ENCODE results near the gene GAB1.

Gene GAB1

DNA sequence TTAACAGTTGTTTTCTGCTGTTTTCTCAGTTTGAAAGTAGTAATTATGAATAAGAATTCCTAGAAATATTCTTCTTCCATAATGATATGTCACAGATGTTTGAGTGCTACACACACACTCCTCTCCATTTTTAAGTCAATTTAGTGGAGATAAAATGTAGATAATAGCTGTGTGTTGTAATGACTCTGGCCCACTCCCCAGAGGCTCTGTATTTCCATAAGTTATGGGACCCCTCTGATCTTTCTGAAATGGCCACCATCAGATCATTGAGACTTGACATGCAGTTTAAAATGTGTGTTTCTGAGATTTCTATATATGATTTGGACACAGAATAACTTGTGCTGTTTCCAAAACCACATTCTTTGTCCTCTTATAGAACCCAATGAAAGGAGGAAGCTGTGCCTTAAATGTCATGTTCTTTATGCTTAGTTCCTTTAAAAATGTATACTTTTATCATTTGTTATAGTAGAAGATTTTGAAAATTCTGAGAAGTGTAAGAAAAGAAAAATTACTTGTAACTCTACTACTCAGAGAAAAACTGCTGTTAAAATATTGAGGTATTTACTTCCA lies 46.4 kb downstream of the GAB1 start:
- in situ Hi-C loops (cut with MboI; ENCODE audit: low sequenced_read_pairs), result no loop called here

DNA sequence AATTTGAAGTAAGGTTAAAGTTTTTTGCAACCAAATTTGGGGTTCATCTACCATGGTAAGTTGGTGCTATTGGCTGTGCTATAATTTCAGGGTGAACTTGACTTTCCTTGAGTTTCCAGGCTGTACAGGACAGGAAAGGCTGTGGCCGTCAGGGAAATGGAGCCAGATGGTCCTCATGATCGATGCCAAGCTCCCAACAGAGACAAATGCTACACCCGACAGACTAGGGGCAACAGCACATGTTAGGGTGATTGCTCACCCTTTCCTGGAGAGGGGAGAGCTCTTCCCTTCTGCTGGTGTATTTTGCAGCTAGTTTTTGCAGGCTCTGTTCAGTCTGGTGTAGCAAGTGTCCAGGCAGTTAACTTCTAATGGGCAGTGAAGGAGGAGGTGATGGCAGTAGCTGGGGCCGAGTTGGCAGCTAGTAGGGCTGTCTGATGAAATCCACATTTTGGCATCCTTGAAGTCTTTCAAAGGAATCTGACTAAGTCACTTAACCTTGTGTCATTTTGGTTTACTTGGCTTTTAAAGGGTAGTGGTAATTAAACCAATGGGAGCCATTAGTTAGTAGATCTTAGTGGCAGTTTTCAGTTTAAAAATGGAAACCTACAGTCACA lies 47.8 kb downstream of the GAB1 start:
- in situ Hi-C loops (cut with MboI; ENCODE audit: low sequenced_read_pairs), result no loop called here

DNA sequence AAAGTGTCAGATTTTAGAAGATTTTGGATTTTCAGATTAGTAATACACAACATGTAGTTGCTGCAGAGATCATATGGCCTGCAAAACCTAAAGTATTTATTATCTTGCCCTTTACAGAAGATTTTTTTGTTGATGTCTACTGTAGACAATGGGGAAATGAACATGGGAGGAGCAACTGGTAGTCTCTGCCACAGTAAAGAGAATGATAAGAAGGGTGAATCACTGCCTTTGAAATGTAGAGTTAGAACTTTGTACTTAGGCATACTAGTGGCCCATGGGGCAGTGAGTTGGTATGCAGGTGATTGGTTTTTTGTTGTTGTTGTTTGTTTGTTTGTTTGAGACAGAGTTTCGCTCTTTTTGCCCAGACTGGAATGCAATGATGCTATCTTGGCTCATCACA lies 50.1 kb downstream of the GAB1 start:
- in situ Hi-C loops (cut with MboI; ENCODE audit: low sequenced_read_pairs), result no loop called here

- in situ Hi-C loops (cut with MboI; ENCODE audit: low sequenced_read_pairs), result no loop called here
These were observed 53.0 kb downstream of the GAB1 start for GRCh38 chr4:143389579-143390195.

GRCh38 chr4:143390764-143391163 lies 54.1 kb downstream of the GAB1 start:
- in situ Hi-C loops (cut with MboI; ENCODE audit: low sequenced_read_pairs), result no loop called here

DNA sequence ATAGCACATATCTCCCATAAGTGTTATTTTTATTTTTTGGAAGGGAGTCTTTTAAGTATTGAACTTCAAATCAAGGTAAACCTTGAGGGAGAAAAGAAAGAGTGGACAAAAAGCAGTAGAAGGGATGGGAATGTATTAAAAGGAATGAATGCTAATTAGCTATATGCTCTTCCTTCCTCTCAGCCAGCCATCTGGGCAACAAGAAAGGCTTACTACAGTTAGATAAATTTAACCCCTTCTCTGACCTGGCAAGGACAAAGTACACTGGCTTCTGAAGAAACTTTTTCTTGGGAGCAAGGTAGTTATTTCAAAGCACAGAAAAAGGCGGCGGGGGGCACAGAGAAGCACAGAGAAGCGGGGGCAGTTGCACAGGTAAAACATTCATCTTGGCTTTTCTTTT lies 54.6 kb downstream of the GAB1 start:
- in situ Hi-C loops (cut with MboI; ENCODE audit: low sequenced_read_pairs), result no loop called here

GRCh38 chr4:143391895-143392294 lies 55.2 kb downstream of the GAB1 start:
- in situ Hi-C loops (cut with MboI; ENCODE audit: low sequenced_read_pairs), result no loop called here

GRCh38 chr4:143393195-143393594 lies 56.5 kb downstream of the GAB1 start:
- in situ Hi-C loops (cut with MboI; ENCODE audit: low sequenced_read_pairs), result no loop called here

DNA sequence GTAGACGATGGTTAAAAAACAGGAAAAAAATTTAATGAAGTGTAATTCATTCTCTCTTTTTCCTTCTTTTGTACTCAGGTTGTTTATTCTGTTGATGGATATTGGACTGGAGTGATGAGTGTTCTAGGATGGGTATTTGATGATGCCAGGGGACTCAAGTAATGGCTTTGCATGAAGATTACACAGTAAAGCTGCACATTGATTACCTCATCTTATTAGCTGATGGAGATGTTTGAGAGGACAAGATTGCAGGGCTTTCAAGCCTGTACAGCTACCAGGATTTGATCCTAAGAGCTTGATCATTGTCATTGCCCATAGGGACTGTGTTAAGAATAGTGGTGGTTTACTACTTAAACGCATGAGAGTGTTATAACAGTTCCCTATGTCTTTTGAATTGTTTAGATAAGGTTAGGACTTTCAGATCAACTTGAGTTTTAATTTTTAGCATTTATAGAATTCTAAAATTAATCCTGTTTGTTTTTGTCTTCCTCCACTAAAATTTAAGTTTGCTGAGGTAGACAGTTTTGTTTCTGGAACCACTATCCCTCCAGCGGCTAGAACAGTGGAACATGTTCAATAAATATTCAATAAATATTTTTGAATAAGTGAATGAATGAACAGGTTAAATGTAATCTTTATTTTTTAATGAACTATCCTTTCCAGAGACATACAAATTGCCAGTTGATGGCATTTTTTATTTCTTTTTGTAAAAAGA lies 58.2 kb downstream of the GAB1 start:
- in situ Hi-C loops (cut with MboI; ENCODE audit: low sequenced_read_pairs), result no loop called here

DNA sequence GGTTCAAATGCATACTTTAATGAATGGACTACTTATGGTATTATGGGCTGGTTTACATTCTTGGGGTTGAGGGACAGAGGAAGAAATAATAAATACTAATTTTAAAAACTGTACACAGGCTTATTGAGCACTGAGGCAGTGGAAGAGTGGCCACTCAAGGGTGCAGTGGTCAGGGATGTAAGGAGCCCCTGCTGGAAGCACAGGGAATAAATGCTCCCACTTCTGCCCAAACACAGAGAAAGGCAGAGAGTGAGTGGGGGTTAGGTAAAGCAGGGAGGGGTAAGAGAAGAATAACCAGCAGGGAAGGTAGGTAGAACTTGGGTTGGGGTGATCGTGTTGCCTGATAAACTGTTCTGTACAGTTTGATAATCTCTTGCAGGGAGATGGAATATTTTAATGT lies 60.0 kb downstream of the GAB1 start:
- in situ Hi-C loops (cut with MboI; ENCODE audit: low sequenced_read_pairs), result no loop called here

- in situ Hi-C loops (cut with MboI; ENCODE audit: low sequenced_read_pairs), result no loop called here
These were observed 60.7 kb downstream of the GAB1 start for GRCh38 chr4:143397335-143397734.

GRCh38 chr4:143397887-143398286 lies 61.2 kb downstream of the GAB1 start:
- in situ Hi-C loops (cut with MboI; ENCODE audit: low sequenced_read_pairs), result no loop called here

DNA sequence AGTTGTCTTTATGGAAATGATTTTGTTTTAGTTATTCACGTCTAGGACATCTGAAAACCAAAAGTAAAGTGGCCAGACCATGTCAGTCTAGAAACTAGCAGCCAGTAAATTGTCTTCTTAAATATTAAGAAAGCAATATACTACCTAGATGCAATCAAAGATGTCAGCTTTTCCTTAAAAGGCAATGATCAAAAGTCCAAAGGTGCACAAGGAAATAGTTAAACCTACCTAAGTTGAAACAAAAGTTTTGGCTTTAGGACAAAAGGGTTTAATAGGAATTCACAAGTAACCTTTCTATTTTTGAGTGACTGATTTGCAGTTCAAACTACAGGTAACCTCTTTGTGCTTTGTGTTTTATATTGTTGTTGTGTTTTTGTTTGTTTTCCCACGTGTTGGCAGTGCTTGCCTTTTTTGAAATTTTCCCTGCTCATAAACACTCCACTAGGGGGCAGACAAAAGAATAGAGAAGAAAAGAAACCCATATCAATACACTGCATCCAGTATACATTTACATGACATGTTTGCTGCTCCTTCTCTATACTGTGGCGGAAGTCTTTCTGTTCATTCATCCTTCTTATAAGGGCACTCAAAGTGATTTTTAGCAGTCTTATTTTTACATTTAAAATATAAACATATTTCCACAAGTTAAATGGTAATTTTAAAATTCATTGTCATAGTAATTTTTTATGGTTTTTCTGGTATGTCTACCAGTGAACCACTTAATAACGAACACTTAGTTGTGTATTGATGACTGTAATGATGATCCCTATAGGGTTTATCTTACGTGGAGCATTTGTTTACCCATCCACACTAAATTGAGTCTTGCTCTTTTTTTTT lies 62.7 kb downstream of the GAB1 start:
- in situ Hi-C loops (cut with MboI; ENCODE audit: low sequenced_read_pairs), result no loop called here

DNA sequence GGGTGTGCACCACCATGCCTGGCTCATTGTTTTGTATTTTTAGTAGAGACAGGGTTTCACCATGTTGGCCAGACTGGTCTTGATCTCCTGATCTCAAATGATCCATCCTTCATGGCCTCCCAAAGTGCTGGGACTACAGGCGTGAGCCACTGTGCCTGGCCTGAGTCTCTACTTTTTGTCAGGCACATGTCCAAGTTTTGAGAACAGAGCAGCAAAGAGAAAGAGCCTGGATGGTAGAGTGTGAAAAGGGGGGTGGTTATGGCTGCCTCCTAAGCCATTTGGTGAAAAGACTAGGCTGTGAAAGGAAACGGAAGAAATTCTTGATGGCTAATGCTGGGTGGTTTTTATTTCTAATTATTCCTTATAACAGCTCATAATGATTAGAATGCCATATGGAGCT lies 63.4 kb downstream of the GAB1 start:
- in situ Hi-C loops (cut with MboI; ENCODE audit: low sequenced_read_pairs), result no loop called here

DNA sequence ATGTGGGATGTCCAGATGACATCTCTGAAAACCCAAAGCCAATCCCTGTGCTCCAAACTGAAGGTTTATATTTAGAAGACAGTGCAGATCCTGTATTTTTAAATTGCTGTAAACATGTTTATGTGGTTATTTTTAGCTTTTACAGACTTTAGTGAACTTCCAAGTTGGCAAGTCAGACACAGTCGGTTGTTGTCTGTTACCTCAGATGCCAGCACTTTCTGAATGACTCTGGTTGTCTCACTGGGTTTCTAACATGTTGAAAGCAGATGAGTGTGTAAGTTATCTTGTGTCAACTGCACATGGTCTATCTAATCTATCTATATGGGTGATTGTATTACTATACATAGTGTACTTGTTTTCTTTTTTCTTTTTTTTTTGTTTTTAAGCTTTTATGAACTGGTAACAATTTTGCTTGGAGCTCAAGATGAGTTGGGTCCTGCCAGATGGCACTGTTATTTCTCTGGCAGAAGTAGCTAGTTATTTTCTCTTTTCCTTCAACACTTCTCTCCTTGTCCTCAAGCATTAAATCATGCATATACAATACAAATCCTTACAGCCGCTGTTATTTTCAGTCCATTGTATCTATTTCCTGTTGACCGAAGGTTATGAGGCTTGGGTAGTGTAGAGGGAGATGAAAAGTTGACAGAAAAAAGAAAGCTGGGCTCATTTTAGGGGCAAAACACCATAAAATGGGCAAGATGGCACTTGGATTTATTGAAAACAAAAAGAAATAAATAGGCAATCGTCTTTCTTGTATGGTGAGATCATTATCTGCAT lies 66.3 kb downstream of the GAB1 start:
- in situ Hi-C loops (cut with MboI; ENCODE audit: low sequenced_read_pairs), result no loop called here

DNA sequence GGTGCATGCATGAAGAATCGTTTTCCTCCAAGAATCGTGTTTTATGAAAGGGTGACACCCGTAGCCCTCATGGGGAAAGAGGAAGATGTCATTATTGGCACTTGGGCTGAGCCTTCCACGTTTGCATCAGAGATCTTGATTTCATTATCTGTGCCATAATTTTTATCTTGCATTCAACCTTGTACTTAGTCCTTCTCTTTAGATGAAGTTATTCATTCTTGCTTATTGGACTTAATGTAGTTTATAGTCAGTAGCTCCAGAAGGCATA lies 66.8 kb downstream of the GAB1 start:
- in situ Hi-C loops (cut with MboI; ENCODE audit: low sequenced_read_pairs), result no loop called here

DNA sequence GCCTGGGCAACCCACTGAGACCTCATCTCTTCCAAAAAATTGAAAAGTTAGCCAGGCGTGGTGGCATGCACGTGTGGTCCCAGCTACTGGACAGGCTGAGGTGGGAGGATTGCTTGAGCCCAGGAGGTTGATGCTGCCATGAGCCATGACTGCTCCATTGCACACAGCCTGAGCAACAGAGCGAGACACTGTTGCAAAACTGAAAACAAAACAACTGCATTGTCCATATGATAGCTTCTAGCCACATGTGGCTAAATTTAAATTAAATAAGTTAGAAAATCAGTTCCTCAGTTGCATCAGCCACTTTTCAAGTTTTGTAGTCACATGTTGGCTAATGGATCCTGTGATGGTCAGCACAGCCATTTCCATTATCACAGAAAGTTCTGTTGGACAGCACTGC lies 67.9 kb downstream of the GAB1 start:
- in situ Hi-C loops (cut with MboI; ENCODE audit: low sequenced_read_pairs), result no loop called here

DNA sequence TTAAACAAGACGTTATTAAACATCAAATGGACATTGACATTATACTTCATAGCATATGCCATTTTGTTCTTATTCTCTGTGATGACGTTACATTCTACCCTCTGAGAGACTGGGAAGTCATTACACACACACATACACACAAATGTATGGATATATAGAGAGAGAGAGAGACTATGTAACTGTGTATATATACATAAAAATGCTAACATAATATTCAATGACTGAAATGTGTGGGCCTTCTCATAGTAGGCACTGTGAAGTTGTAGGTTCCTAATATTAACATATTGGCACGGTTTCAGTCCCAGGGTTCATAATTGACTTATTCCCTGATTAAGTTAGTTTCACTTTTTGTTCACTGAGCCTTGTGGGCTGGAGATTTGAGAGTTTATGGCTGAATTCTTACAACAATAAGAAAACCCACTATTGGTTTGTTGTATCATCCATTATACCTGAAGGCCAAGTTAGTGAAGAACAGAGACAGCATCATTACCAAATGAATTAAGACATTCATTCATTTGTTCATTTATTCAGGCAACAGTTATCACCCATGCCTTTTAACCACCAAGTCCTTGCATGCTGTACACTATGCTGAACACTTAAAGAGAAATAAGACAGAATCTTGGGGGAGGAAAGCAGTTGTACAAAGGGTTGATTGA lies 68.5 kb downstream of the GAB1 start:
- in situ Hi-C loops (cut with MboI; ENCODE audit: low sequenced_read_pairs), result no loop called here

GRCh38 chr4:143406523-143406922 lies 69.8 kb downstream of the GAB1 start:
- in situ Hi-C loops (cut with MboI; ENCODE audit: low sequenced_read_pairs), result no loop called here

DNA sequence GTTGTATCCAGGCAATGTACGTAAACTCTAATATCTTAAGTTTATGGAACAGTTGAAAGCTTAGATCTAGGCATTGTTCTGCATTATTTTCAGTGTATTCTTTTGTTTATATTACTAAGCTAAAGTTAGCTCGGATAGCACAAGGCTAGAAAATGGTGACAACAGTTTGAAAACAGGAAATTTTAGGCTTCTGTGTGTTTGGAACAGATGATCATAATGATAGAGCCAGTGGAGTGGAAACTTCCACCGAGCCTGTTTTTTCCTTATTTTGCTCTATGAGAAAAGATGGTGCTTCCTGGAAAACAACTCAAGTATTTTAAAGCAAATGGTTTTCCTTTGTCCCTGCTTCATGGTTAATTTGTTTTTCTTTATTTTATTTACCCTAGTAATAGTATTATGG lies 70.8 kb downstream of the GAB1 start:
- in situ Hi-C loops (cut with MboI; ENCODE audit: low sequenced_read_pairs), result no loop called here
